Astrocyte (in vitro differentiated cells and primary cell): Measurements from ENCODE around the gene SMAP1.
"Not testable (repeated sequence)": the region's sequence is repeated elsewhere in the genome, so short reads cannot be mapped to it uniquely, and the experiment has no call there.

Experiments used
- CTCF ChIP-seq: IDR thresholded peaks from 2 replicates; pipeline ENCODE4 v1.5.1; 2011; ENCODE audit warnings: low read depth, mild to moderate bottlenecking, inconsistent platforms, low read length, moderate library complexity; ENCODE audit not compliant: insufficient read depth
- EZH2 ChIP-seq: IDR thresholded peaks from 2 replicates; pipeline ENCODE4 v1.6.1; 2012; ENCODE audit warnings: mild to moderate bottlenecking, low read length, inconsistent platforms; ENCODE audit not compliant: insufficient read depth

DNA sequence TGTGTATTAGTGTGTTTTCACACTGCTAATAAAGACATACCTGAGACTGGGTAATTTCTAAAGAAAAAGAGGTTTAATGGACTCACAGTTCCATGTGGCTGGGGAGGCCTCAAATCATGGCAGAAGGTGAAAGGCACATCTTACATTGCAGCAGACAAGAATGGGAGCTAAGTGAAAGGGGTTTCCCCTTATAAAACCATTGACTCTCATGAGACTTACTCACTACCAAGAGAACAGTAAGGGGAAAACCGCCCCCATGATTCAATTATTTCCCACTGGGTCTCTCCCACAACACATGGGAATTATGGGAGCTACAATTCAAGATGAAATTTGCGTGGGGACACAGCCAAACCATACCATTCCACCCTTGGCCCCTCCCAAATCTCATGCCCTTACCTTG is 73.1 kb downstream of the SMAP1 start:
- not testable (repeated sequence) for TF ChIP-seq CTCF, EZH2
